Cardiac fibroblast (primary cell): ENCODE measurements around the gene VPS25.
A peak's percentile ranks its signal among the peaks of the same experiment; 100 is the strongest.

Experiments used
- DNase-seq, 2 donors: peaks; one replicate each; pipeline versions ENCODE4 v3.0.0 to v3.0.0-alpha.2; 2010; ENCODE audit warnings: low read depth in 2 of 2
- H3K4me3 ChIP-seq, 2 donors: replicated peaks in 1 of 2; 1 replicate in 1 of 2; 2 replicates in 1 of 2; pipeline ENCODE4 v1.5.1; 2011; ENCODE audit warnings: low read depth in 2 of 2, low read length in 2 of 2, mild to moderate bottlenecking in 2 of 2, moderate library complexity in 1 of 2
- CTCF ChIP-seq: IDR thresholded peaks from one replicate; pipeline ENCODE4 v1.5.1; 2011; ENCODE audit warnings: low read depth, mild to moderate bottlenecking, low read length, inconsistent platforms

VPS25 gene

GRCh38 chr17:42796066-42796758, 23.0 kb downstream of the VPS25 start:
- TF ChIP-seq CTCF: no peak
- H3K4me3 ChIP-seq: no peak overlapping the region
- no peak for DNase-seq

GRCh38 chr17:42797067-42798007, 24.1 kb downstream of the VPS25 start:
- H3K4me3 ChIP-seq: peak overlapping the region; percentile 88 to 93
- DNase-seq: peak in 1 of 2 donors; percentile 11
- TF ChIP-seq CTCF: no peak

DNA sequence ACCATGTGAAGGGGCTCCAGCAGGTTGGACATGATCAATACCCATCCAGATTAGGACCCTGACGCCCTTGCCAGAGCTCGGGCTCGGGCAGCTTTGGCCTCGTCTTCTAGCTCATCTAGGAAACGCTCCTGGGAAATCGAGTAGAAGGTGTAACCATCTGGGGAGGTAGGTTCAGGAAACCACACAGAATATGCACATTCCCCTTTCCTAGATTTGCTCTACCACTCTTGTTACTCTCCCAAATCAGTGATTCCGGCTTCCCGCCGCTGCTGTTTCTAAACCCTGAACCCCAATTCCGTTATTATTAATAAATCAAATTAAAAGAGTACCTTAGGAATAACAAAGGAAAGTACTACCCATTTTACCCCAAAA, 24.7 kb downstream of the VPS25 start:
- TF ChIP-seq CTCF: no peak
- peak overlapping the region; percentile 88 to 93 for H3K4me3 ChIP-seq
- DNase-seq: peak in 1 of 2 donors; percentile 10

- DNase-seq: peak; percentile 85
- peak within 1 kb of the TSS; percentile 88 to 93 for H3K4me3 ChIP-seq
- no peak for TF ChIP-seq CTCF
These were observed 25.4 kb downstream of the VPS25 start, which contains the start of the genes CNTD1 and COA3 for GRCh38 chr17:42798383-42799380. Gene CNTD1, plus strand, starts transcription at chr17:42798861. Its CDS starts 207 bp downstream, at chr17:42799068. Gene COA3, minus strand, starts transcription at chr17:42798704. Its CDS starts 23 bp downstream, at chr17:42798681.

DNA sequence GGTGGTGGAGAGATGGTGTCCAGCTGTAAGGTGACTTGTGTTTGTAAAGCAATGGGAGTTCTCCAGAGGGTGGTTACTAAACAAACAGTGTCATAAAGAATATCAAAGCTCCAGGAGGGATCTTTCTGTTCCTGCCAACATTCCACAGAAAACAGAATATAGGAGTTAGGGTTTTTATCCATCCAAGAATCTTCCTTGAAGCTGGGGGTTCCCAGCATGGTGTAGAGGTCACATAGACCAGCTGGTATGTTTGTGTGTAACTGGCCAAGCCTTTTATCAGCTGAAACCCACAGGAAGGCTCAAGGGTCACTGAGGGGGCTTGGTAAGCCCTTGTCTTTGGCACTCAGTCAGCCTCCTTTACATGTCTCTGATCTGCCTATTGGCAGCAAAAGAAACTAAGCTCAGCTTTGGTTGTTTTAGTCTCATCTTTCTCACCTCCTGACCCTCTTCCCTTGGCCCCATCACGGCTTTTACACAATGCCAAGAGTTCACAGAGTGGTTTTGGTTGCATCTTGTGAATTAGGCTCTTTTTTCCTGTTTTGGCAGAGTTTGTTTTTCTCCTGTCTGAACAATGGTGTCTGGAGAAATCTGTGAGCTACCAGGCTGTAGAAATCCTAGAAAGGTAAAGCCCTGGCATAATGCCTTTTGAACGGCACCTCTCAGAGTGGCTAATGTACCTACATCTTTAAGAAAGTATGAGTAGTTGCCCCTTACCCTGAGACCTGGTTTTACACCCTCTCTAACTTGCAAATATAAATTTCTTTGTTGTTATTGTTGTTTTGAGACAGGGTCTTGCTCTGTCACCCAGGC, 30.0 kb downstream of the VPS25 start:
- H3K4me3 ChIP-seq: no peak overlapping the region
- DNase-seq: peak in 1 of 2 donors; percentile 7
- TF ChIP-seq CTCF: no peak
